Astrocyte (in vitro differentiated cells and primary cell): ENCODE data around the gene CSF2. TPM values are rescaled to one million over a fixed set of nuclear protein-coding genes. Genes with fewer than 3 reads are reported as not detected.

ENCODE experiments used
- DNase-seq: peaks from one replicate; pipeline ENCODE4 v3.0.0-alpha.2; 2010; ENCODE audit warnings: low read depth
- FAIRE-seq: peaks from 2 replicates; lab custom pipeline; 2011; peaks lifted over from hg19 to GRCh38; lab: Jason Lieb, UNC
- H2AFZ ChIP-seq: 2 replicates; pipeline ENCODE4 v1.6.0; 2012; ENCODE audit warnings: low read depth, low read length, inconsistent platforms
- H3K27ac ChIP-seq: 2 replicates; pipeline ENCODE4 v1.5.1; 2011; ENCODE audit warnings: low read depth, low read length, inconsistent platforms
- H3K27me3 ChIP-seq: 2 replicates; pipeline ENCODE4 v1.6.0; 2011; ENCODE audit warnings: low read length, inconsistent platforms; ENCODE audit not compliant: insufficient read depth
- H3K36me3 ChIP-seq: 2 replicates; pipeline ENCODE4 v1.5.1; 2011; ENCODE audit warnings: low read length, inconsistent platforms; ENCODE audit not compliant: insufficient read depth
- H3K4me1 ChIP-seq: 2 replicates; pipeline ENCODE4 v1.5.1; 2011; ENCODE audit warnings: low read length, inconsistent platforms; ENCODE audit not compliant: insufficient read depth
- H3K4me2 ChIP-seq: 2 replicates; pipeline ENCODE4 v1.6.0; 2012; ENCODE audit warnings: low read length, inconsistent platforms
- H3K4me3 ChIP-seq: 2 replicates; pipeline ENCODE4 v1.5.1; 2011; ENCODE audit warnings: low read depth, mild to moderate bottlenecking, low read length, inconsistent platforms; ENCODE audit not compliant: insufficient read depth
- H3K79me2 ChIP-seq: 2 replicates; pipeline ENCODE4 v1.6.0; 2012; ENCODE audit warnings: mild to moderate bottlenecking, low read length, inconsistent platforms; ENCODE audit not compliant: insufficient read depth
- H3K9ac ChIP-seq: 2 replicates; pipeline ENCODE4 v1.6.0; 2012; ENCODE audit warnings: mild to moderate bottlenecking, low read length, inconsistent platforms
- H3K9me3 ChIP-seq: 2 replicates; pipeline ENCODE4 v1.5.1; 2012; ENCODE audit warnings: low read depth, mild to moderate bottlenecking, low read length, inconsistent platforms; ENCODE audit not compliant: insufficient read depth
- H4K20me1 ChIP-seq: 2 replicates; pipeline ENCODE4 v1.6.0; 2012; ENCODE audit warnings: low read length, inconsistent platforms; ENCODE audit not compliant: insufficient read depth
- H3K27ac Mint-ChIP-seq: one replicate; pipeline ENCODE4 v1.8.0; 2021; ENCODE audit warnings: mild to moderate bottlenecking, mixed read lengths; ENCODE audit not compliant: unreplicated experiment
- H3K27me3 Mint-ChIP-seq: one replicate; pipeline ENCODE4 v1.8.0; 2021; ENCODE audit warnings: low read depth, mixed read lengths; ENCODE audit not compliant: unreplicated experiment
- H3K36me3 Mint-ChIP-seq: one replicate; pipeline ENCODE4 v1.8.0; 2021; ENCODE audit warnings: low read depth, mixed read lengths; ENCODE audit not compliant: unreplicated experiment
- H3K4me1 Mint-ChIP-seq: one replicate; pipeline ENCODE4 v1.8.0; 2021; ENCODE audit warnings: low read depth, mixed read lengths; ENCODE audit not compliant: unreplicated experiment
- H3K4me3 Mint-ChIP-seq: one replicate; pipeline ENCODE4 v1.8.0; 2021; ENCODE audit warnings: mild to moderate bottlenecking, moderate library complexity, mixed read lengths; ENCODE audit not compliant: unreplicated experiment
- H3K9me3 Mint-ChIP-seq: one replicate; pipeline ENCODE4 v1.8.0; 2021; ENCODE audit warnings: mild to moderate bottlenecking, mixed read lengths; ENCODE audit not compliant: unreplicated experiment
- EZH2 ChIP-seq: IDR thresholded peaks from 2 replicates; pipeline ENCODE4 v1.6.1; 2012; ENCODE audit warnings: mild to moderate bottlenecking, low read length, inconsistent platforms; ENCODE audit not compliant: insufficient read depth
- total RNA-seq: library from RNA; stranded (reverse); gene quantifications from 2 replicates; pipeline ENCODE4 v1.2.1, GENCODE V29; 2021
- TF ChIP-seq, protein P1 (sequence below): IDR thresholded peaks from 2 replicates; pipeline ENCODE4 v1.5.1; 2011; ENCODE audit warnings: low read depth, mild to moderate bottlenecking, inconsistent platforms, low read length, moderate library complexity; ENCODE audit not compliant: insufficient read depth

Gene CSF2
- total RNA-seq, 1 donor from 2014 or later = not detected

GRCh38 chr5:132055808-132056609, 17.6 kb upstream of the CSF2 start:
- FAIRE-seq = no peak

DNA sequence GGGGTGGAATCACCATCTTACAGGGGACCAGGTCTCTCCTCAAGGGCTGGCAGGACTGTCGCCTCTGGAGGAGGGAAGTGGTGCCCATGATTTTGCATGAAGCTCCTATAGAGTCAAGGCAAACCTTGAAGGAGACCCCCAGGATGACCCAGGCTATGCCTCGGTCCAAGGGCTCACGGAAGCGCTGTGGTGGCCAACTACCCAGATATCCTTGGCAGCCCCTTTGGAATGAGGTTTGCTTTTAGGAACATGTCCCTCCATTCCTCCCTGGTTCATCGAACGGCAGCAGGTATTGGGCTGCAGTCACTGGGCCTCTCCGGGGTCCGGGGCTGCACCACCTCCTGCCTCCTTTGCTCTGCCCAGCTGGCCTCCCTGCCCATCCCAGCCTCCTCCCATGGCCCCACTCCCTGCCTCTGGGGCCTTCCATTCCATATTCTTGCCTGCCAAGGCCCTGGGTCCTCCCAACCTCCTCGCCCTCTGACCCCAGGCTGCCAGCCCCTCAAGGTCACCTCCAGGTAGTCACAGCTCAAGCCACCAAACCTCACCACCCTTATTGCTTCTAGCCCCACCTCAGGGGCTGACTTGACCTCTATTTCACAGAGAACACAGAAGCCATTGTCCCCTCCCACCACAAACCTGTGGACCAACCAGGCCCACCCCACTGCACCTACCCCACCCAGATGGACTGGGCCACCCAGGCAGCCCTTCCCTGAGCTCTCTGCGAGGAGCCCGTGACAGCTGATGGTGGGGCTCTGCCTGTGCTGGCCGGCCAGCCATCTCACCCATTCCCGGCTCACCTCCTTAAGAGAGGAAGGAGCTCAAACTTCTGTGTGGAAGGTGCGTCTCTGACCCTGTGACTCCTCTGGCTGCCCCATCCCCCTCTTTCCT, 16.7 kb upstream of the CSF2 start:
- DNase-seq (no peak), FAIRE-seq (no peak)
- no peaks in the 10 kb centered on the region for H3K9me3 ChIP-seq

More at GRCh38 chr5:132055808-132056609, 17.6 kb upstream of the CSF2 start:
- Histone ChIP-seq H2AFZ (no peak overlapping the region), H3K9ac (no peak overlapping the region), H3K79me2 (no peaks in the 10 kb centered on the region), H3K4me2 (no peak overlapping the region), H3K36me3 (no peaks in the 10 kb centered on the region), H3K9me3 (no peaks in the 10 kb centered on the region), H3K4me3 (no peak overlapping the region), H3K27ac (no peak overlapping the region), H3K4me1 (no peaks in the 10 kb centered on the region), H4K20me1 (no peaks in the 10 kb centered on the region), H3K27me3 (no peaks in the 10 kb centered on the region)
- no peak for TF ChIP-seq EZH2
- TF ChIP-seq, protein P1, sequence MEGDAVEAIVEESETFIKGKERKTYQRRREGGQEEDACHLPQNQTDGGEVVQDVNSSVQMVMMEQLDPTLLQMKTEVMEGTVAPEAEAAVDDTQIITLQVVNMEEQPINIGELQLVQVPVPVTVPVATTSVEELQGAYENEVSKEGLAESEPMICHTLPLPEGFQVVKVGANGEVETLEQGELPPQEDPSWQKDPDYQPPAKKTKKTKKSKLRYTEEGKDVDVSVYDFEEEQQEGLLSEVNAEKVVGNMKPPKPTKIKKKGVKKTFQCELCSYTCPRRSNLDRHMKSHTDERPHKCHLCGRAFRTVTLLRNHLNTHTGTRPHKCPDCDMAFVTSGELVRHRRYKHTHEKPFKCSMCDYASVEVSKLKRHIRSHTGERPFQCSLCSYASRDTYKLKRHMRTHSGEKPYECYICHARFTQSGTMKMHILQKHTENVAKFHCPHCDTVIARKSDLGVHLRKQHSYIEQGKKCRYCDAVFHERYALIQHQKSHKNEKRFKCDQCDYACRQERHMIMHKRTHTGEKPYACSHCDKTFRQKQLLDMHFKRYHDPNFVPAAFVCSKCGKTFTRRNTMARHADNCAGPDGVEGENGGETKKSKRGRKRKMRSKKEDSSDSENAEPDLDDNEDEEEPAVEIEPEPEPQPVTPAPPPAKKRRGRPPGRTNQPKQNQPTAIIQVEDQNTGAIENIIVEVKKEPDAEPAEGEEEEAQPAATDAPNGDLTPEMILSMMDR = no peak
- no peak for DNase-seq
- H3K9me3 Mint-ChIP-seq = peaks cover 9% of the 10 kb centered on the region
- H3K27me3 Mint-ChIP-seq = peaks cover 52% of the 10 kb centered on the region
- H3K4me3 Mint-ChIP-seq = no peak overlapping the region
- H3K27ac Mint-ChIP-seq = no peak overlapping the region
- no peaks in the 10 kb centered on the region for H3K4me1 Mint-ChIP-seq
- no peaks in the 10 kb centered on the region for H3K36me3 Mint-ChIP-seq

More for the DNA sequence above, 16.7 kb upstream of the CSF2 start:
- Mint-ChIP-seq H3K4me1 (no peaks in the 10 kb centered on the region), H3K27ac (no peak overlapping the region), H3K36me3 (no peaks in the 10 kb centered on the region), H3K4me3 (no peak overlapping the region), H3K9me3 (peaks cover 9% of the 10 kb centered on the region), H3K27me3 (peaks cover 45% of the 10 kb centered on the region)
- no peaks in the 10 kb centered on the region for H4K20me1 ChIP-seq
- H3K27me3 ChIP-seq = no peaks in the 10 kb centered on the region
- no peak overlapping the region for H2AFZ ChIP-seq
- no peak overlapping the region for H3K9ac ChIP-seq
- H3K4me3 ChIP-seq = no peak overlapping the region
- H3K36me3 ChIP-seq = no peaks in the 10 kb centered on the region
- H3K79me2 ChIP-seq = no peaks in the 10 kb centered on the region
- no peak for TF ChIP-seq EZH2
- TF ChIP-seq, protein P1 = no peak
- no peak overlapping the region for H3K4me2 ChIP-seq
- no peak overlapping the region for H3K27ac ChIP-seq
- H3K4me1 ChIP-seq = no peaks in the 10 kb centered on the region
